Breast epithelium (tissue), 3 donors: ENCODE results near the gene SMC5.

Experiments used
- CTCF ChIP-seq, 3 donors: fragments of 450-650 bp; IDR thresholded peaks; one replicate each; pipeline ENCODE4 v1.5.1; 2016 to 2017; ENCODE audit warnings: antibody characterized with exemption in 3 of 3, mild to moderate bottlenecking in 3 of 3, moderate library complexity in 3 of 3
- POLR2A ChIP-seq: fragments of 450-650 bp; IDR thresholded peaks from one replicate; pipeline ENCODE4 v1.6.1; 2016; ENCODE audit warnings: antibody characterized with exemption, mild to moderate bottlenecking, moderate library complexity

GRCh38 chr9:70392850-70393249, 134.1 kb downstream of the SMC5 start:
- TF ChIP-seq CTCF (IDR thresholded peaks at IDR 0.05), result no peak
- TF ChIP-seq POLR2A, result no peak
